ENCODE data around the gene EGLN1. TPM values are rescaled to one million over a fixed set of nuclear protein-coding genes. Genes with fewer than 3 reads are reported as not detected.
"Not testable (repeated sequence)": the region's sequence is repeated elsewhere in the genome, so short reads cannot be mapped to it uniquely, and the experiment has no call there.

EGLN1 gene
- total RNA-seq, 1 experiment from 2014 or later: 27.1 TPM

DNA sequence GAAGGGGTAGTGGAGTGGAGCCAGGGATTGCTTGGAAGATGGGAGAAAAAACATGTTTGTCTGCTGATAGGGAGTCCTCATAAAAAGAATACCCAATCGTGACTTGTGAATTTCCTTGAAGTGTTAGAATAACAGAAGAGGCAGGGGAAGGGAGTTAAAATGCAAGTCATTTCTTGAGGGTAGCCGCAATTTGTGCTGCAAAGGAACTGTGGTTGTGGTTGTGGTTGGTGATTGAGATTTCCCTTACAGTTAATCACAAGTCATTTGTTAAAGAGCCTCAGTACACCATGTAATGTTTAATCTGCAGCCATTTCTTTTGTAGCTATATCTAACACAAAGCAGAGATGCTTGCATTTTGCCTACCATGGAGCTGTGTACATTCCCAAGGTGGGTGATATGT is 38.5 kb upstream of the EGLN1 start:
- no peak for DNase-seq (ENCODE audit: low read depth, low spot score)
- Histone ChIP-seq H3K36me3 (ENCODE audit: control insufficient read depth in 1 of 2, insufficient read depth in 2 of 2, low read length in 2 of 2) (no peaks in the 10 kb centered on the region), H3K27ac (ENCODE audit: low read depth, low read length) (no peak overlapping the region), H3K9me3 (ENCODE audit: control insufficient read depth in 1 of 2, insufficient read depth in 1 of 2, low read depth in 1 of 2, low read length in 2 of 2) (no peaks in the 10 kb centered on the region), H3K27me3 (ENCODE audit: insufficient read depth, low read length) (no peaks in the 10 kb centered on the region), H3K9me2 (ENCODE audit: insufficient read depth) (no peaks in the 10 kb centered on the region), H4K20me1 (ENCODE audit: insufficient read depth) (no peaks in the 10 kb centered on the region), H3K4me2 (ENCODE audit: low read length) (no peak overlapping the region), H3K4me3 (replicated peaks in 1 of 2; ENCODE audit: low read depth in 1 of 2, low read length in 2 of 2) (no peak overlapping the region), H2AFZ (ENCODE audit: low read depth, low read length, poor library complexity, severe bottlenecking) (no peak overlapping the region), H3K9ac (ENCODE audit: low read length) (no peak overlapping the region), H3K79me2 (ENCODE audit: insufficient read depth, low read length) (no peaks in the 10 kb centered on the region), H3K4me1 (ENCODE audit: control insufficient read depth in 1 of 2, insufficient read depth in 2 of 2, low read length in 2 of 2) (no peaks in the 10 kb centered on the region)
- intact Hi-C loops (cut with micrococcal nuclease): no loop called here
- BruUV-seq (replicated peaks): no TSS peak
- ChIA-PET RAD21 (ENCODE audit: low non-redundant PET in 1 of 2, low total read pairs in 2 of 2, uncharacterized antibody in 2 of 2, unreplicated experiment in 2 of 2) (no interaction called here), CTCF (no interaction called here), POLR2A (no interaction called here)
- TF ChIP-seq SRF (IDR thresholded peaks at IDR 0.05; ENCODE audit: low read depth): no peak
- no peak for ATAC-seq

DNA sequence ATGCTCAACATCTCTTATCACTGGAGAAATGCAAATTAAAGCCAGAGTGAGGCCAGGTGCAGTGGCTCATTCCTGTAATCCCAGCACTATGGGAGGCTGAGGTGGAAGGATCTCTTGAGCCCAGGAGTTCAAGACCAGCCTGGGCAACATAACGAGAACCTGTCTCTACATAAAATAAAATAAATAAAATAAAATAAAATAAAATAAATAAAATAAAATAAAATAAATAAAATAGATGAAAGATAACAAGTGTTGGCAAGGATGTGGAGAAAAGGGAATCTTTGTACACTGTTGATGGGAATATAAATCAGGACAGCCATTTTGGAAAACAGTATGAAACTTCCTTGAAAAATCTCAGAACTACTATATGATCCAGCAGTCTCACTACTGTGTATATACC is 37.4 kb upstream of the EGLN1 start:
- H3K36me3 ChIP-seq (ENCODE audit: control insufficient read depth in 1 of 2, insufficient read depth in 2 of 2, low read length in 2 of 2); POLR2A ChIA-PET; H3K79me2 ChIP-seq (ENCODE audit: insufficient read depth, low read length); CTCF ChIA-PET; H3K27ac ChIP-seq (ENCODE audit: low read depth, low read length); BruUV-seq (replicated peaks); H3K9me3 ChIP-seq (ENCODE audit: control insufficient read depth in 1 of 2, insufficient read depth in 1 of 2, low read depth in 1 of 2, low read length in 2 of 2); DNase-seq (ENCODE audit: low read depth, low spot score); ATAC-seq; RAD21 ChIA-PET (ENCODE audit: low non-redundant PET in 1 of 2, low total read pairs in 2 of 2, uncharacterized antibody in 2 of 2, unreplicated experiment in 2 of 2); H3K27me3 ChIP-seq (ENCODE audit: insufficient read depth, low read length); H3K4me3 ChIP-seq (replicated peaks in 1 of 2; ENCODE audit: low read depth in 1 of 2, low read length in 2 of 2); H3K9me2 ChIP-seq (ENCODE audit: insufficient read depth); H2AFZ ChIP-seq (ENCODE audit: low read depth, low read length, poor library complexity, severe bottlenecking); H4K20me1 ChIP-seq (ENCODE audit: insufficient read depth); H3K4me2 ChIP-seq (ENCODE audit: low read length); intact Hi-C loops (cut with micrococcal nuclease); H3K4me1 ChIP-seq (ENCODE audit: control insufficient read depth in 1 of 2, insufficient read depth in 2 of 2, low read length in 2 of 2); H3K9ac ChIP-seq (ENCODE audit: low read length): not testable (repeated sequence)

DNA sequence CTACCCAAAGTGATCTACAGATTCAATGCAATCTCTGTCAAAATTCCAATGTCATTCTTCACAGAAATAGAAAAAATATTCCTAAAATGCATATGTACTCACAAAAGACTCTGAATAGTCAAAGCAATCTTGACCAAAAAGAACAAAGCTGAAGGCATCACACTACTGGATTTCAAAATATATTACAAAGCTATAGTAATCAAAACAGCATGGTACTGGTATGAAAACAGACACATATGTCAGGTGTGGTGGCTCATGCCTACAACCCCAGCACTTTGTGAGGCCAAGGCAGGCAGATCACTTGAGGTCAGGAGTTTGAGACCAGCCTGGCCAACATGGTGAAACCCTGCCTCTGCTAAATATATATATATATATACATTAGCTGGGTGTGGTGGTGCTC is 35.9 kb upstream of the EGLN1 start:
- POLR2A ChIA-PET: not testable (repeated sequence)

DNA sequence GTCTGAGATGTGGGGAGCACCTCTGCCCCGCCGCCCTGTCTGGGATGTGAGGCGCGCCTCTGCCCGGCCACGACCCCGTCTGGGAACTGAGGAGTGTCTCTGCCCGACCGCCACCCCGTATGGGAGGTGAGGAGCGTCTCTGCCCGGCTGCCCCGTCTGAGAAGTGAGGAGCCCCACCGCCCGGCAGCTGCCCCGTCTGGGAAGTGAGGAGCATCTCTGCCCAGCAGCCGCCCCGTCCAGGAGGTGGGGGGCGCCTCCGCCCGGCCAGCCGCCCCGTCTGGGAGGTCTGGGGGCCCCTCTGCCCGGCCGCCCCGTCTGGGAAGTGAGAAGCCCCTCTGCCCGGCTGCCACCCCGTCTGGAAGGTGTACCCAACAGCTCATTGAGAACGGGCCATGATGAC is 32.0 kb upstream of the EGLN1 start:
- not testable (repeated sequence) for BruUV-seq (replicated peaks)

More for the DNA sequence above, 35.9 kb upstream of the EGLN1 start:
- H2AFZ ChIP-seq (ENCODE audit: low read depth, low read length, poor library complexity, severe bottlenecking); DNase-seq (ENCODE audit: low read depth, low spot score); H3K27me3 ChIP-seq (ENCODE audit: insufficient read depth, low read length); BruUV-seq (replicated peaks); H3K27ac ChIP-seq (ENCODE audit: low read depth, low read length); ATAC-seq; H3K79me2 ChIP-seq (ENCODE audit: insufficient read depth, low read length); H3K4me2 ChIP-seq (ENCODE audit: low read length); H3K4me3 ChIP-seq (replicated peaks in 1 of 2; ENCODE audit: low read depth in 1 of 2, low read length in 2 of 2); H3K9me2 ChIP-seq (ENCODE audit: insufficient read depth); RAD21 ChIA-PET (ENCODE audit: low non-redundant PET in 1 of 2, low total read pairs in 2 of 2, uncharacterized antibody in 2 of 2, unreplicated experiment in 2 of 2); H3K36me3 ChIP-seq (ENCODE audit: control insufficient read depth in 1 of 2, insufficient read depth in 2 of 2, low read length in 2 of 2); CTCF ChIA-PET; H3K9me3 ChIP-seq (ENCODE audit: control insufficient read depth in 1 of 2, insufficient read depth in 1 of 2, low read depth in 1 of 2, low read length in 2 of 2); H3K4me1 ChIP-seq (ENCODE audit: control insufficient read depth in 1 of 2, insufficient read depth in 2 of 2, low read length in 2 of 2); H3K9ac ChIP-seq (ENCODE audit: low read length); H4K20me1 ChIP-seq (ENCODE audit: insufficient read depth); intact Hi-C loops (cut with micrococcal nuclease): not testable (repeated sequence)
- TF ChIP-seq CBX3 (IDR thresholded peaks at IDR 0.05; ENCODE audit: low read depth): peak; percentile 26; the same call in 1 of the 2 replicates

More for the DNA sequence above, 32.0 kb upstream of the EGLN1 start:
- CTCF ChIA-PET; H3K4me3 ChIP-seq (replicated peaks in 1 of 2; ENCODE audit: low read depth in 1 of 2, low read length in 2 of 2); H3K36me3 ChIP-seq (ENCODE audit: control insufficient read depth in 1 of 2, insufficient read depth in 2 of 2, low read length in 2 of 2); H3K4me1 ChIP-seq (ENCODE audit: control insufficient read depth in 1 of 2, insufficient read depth in 2 of 2, low read length in 2 of 2); H3K9me3 ChIP-seq (ENCODE audit: control insufficient read depth in 1 of 2, insufficient read depth in 1 of 2, low read depth in 1 of 2, low read length in 2 of 2); H4K20me1 ChIP-seq (ENCODE audit: insufficient read depth); H3K27ac ChIP-seq (ENCODE audit: low read depth, low read length); H2AFZ ChIP-seq (ENCODE audit: low read depth, low read length, poor library complexity, severe bottlenecking); H3K79me2 ChIP-seq (ENCODE audit: insufficient read depth, low read length); H3K4me2 ChIP-seq (ENCODE audit: low read length); H3K27me3 ChIP-seq (ENCODE audit: insufficient read depth, low read length); H3K9ac ChIP-seq (ENCODE audit: low read length); DNase-seq (ENCODE audit: low read depth, low spot score); H3K9me2 ChIP-seq (ENCODE audit: insufficient read depth); intact Hi-C loops (cut with micrococcal nuclease); ATAC-seq; RAD21 ChIA-PET (ENCODE audit: low non-redundant PET in 1 of 2, low total read pairs in 2 of 2, uncharacterized antibody in 2 of 2, unreplicated experiment in 2 of 2); POLR2A ChIA-PET: not testable (repeated sequence)

Measured in HCT116 (cell line).